ENCODE results near the gene SYPL2. TPM values are rescaled to one million over a fixed set of nuclear protein-coding genes. Genes with fewer than 3 reads are reported as not detected.

Gene SYPL2
- total RNA-seq (not detected), polyA plus RNA-seq (not detected)

DNA sequence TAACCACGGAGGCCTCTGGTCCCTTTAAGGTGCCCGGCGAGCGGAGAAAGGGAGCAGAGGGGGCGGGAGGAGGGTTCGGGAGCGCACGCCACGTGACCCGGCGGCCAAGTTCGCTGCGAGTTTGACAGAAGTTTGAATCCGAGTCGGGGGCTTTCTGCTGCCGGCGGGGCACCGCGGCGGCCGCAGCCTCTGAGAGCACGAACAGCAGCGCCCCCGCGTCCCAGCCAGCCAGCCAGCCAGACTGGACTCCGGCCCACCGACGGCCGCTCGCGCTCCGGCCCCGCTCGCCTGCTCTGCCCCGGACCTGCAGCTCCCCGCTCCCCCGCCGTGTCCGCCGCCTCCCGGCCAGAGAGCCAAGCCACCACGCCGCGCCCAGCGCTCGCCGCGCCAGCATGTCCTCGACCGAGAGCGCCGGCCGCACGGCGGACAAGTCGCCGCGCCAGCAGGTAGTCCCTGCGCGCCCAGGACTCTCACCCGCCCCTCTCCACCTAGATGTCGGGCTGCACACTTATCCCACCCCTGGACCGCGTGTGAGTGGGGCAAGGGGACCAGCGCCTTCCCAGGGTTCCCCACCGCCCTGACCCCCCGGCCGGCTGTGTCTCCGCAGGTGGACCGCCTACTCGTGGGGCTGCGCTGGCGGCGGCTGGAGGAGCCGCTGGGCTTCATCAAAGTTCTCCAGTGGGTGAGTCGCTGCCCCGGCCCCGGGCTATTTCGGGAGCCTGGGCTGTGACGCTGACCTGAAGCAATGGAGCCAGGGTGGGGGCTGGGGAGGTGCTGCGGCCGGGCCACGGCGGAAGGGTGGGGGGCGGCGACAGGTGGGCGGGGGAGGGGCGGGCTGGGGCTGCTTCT, at the start of gene SYPL2:
Gene SYPL2, plus strand, starts transcription at position 95 of the 849 bp plus-strand sequence. Its CDS starts 298 bp downstream, at position 393.
- H3K9me3 Mint-ChIP-seq: no peaks in the 10 kb centered on the region
- ChIA-PET POLR2A (ENCODE audit: partially characterized antibody) (no interaction called here), CTCF (ENCODE audit: partially characterized antibody) (no interaction called here)
- peaks cover 38 to 59% of the 10 kb centered on the region in 2 donors for H3K27me3 Mint-ChIP-seq
- peak within 1 kb of the TSS; percentile 67 to 86 (median 74) for H3K4me3 Mint-ChIP-seq
- Histone ChIP-seq H3K27ac (ENCODE audit: low read depth, low read length) (no peak within 1 kb of the TSS), H3K4me1 (ENCODE audit: insufficient read depth, low read length) (no peaks in the 10 kb centered on the region), H3K36me3 (ENCODE audit: insufficient read depth, low read length) (no peaks in the 10 kb centered on the region), H3K27me3 (ENCODE audit: insufficient read depth, low read length) (peaks cover 44% of the 10 kb centered on the region), H3K4me3 (ENCODE audit: low read length in 2 of 2) (peak within 1 kb of the TSS in 1 of 2 donors; percentile 46), H3K9me3 (ENCODE audit: control insufficient read depth in 1 of 2, low read length in 2 of 2) (no peaks in the 10 kb centered on the region)
- peak within 1 kb of the TSS in 1 of 7 donors; percentile 59 for H3K27ac Mint-ChIP-seq
- intact Hi-C loops (cut with micrococcal nuclease): no loop called here
- no peak for DNase-seq
- peaks cover 0 to 7% (median 2%) of the 10 kb centered on the region in 4 donors for H3K4me1 Mint-ChIP-seq
- H3K36me3 Mint-ChIP-seq: no peaks in the 10 kb centered on the region

DNA sequence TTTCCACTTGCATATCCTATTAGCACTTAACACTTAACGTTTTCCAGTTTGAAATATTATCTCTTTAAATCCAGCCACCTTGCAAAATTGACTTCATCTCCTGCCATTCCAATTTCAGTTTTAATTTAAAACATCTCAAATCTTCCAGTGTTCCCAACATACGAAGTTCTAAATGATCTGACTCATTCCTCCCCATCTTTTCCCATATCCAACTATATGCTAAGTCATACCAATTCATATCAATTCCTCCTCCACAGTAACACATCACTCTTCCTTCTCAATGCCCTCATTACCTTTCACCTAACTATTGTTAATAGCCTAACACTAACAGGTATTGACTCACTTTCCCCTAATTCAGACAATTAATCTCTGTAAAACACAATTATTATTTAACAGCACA, 42.8 kb upstream of the SYPL2 start:
- H3K4me1 Mint-ChIP-seq: peaks cover 24 to 52% (median 40%) of the 10 kb centered on the region in 4 donors
- H3K9me3 ChIP-seq (ENCODE audit: control insufficient read depth in 1 of 2, low read length in 2 of 2): no peaks in the 10 kb centered on the region
- ChIA-PET POLR2A (ENCODE audit: partially characterized antibody) (interaction anchor here (4.0 to 5.5 kb wide), 2 partner anchors 60 to 109 kb away, joined by 16 to 59 read pairs; partner anchors contain the start of gene ATXN7L2), CTCF (ENCODE audit: partially characterized antibody) (interaction anchor here (2.6 kb wide), 1 partner anchor 25 kb away, joined by 10 read pairs; the partner anchor contains the start of gene SORT1)
- H3K4me1 ChIP-seq (ENCODE audit: insufficient read depth, low read length): peaks cover 47% of the 10 kb centered on the region
- peak overlapping the region in 7 of 8 donors; percentile 23 to 99 (median 41) for H3K4me3 Mint-ChIP-seq
- DNase-seq: no peak
- H3K27me3 ChIP-seq (ENCODE audit: insufficient read depth, low read length): no peaks in the 10 kb centered on the region
- H3K27ac ChIP-seq (ENCODE audit: low read depth, low read length): peak overlapping the region; percentile 87
- H3K4me3 ChIP-seq (ENCODE audit: low read length in 2 of 2): no peak overlapping the region
- H3K27ac Mint-ChIP-seq: peak overlapping the region; percentile 74 to 99 (median 91)
- no peaks in the 10 kb centered on the region for H3K9me3 Mint-ChIP-seq
- no peaks in the 10 kb centered on the region for H3K27me3 Mint-ChIP-seq
- peaks cover 23 to 50% of the 10 kb centered on the region in 2 donors for H3K36me3 Mint-ChIP-seq
- H3K36me3 ChIP-seq (ENCODE audit: insufficient read depth, low read length): peaks cover 16% of the 10 kb centered on the region
- intact Hi-C loops (cut with micrococcal nuclease): no loop called here

DNA sequence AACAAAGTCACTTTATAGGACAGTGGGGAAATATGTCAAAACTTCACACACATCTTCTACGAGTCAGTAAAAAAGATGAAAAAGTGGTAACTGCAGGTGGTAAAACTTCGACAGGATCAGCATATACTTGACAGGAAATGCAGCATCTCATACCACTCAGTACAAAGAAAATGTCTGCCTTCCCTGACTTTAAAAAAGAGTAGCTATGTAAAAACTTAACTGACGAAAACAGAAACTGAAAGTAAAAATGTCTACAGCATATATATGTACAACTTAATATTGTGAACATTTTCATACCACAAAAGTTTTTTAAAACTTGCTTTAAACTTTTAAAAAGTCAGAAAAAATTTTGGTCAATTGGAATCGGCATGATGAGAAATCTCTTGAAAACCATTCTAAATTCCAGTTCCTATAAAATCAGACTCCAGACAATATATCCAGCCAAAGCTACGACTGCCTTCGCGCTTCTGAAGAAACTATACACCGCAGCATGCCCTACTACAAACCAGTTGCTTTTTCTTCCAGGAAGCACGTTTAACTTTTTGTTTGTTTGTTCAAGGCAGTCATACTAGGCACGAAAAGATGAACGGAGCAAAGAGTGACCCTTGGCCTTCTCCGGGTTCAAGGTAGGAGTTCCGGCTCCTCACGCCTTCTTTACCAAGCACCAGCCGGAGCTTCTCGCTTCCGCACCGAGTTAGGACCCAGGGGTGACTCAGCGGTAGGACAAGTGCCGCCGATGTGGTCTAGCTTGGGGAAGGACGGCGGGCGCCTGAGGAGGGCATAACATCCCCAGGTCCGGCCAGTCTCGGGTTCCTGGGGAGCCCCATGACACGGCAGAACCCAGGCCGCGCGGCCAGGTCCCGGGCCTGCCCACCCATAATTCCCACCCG, 40.7 kb upstream of the SYPL2 start:
- Histone ChIP-seq H3K4me1 (ENCODE audit: insufficient read depth, low read length) (peaks cover 44% of the 10 kb centered on the region), H3K27ac (ENCODE audit: low read depth, low read length) (peak overlapping the region; percentile 87), H3K4me3 (ENCODE audit: low read length in 2 of 2) (peak overlapping the region; percentile 96 to 98), H3K9me3 (ENCODE audit: control insufficient read depth in 1 of 2, low read length in 2 of 2) (no peaks in the 10 kb centered on the region), H3K27me3 (ENCODE audit: insufficient read depth, low read length) (no peaks in the 10 kb centered on the region), H3K36me3 (ENCODE audit: insufficient read depth, low read length) (peaks cover 6% of the 10 kb centered on the region)
- intact Hi-C loops (cut with micrococcal nuclease): loop anchor here (1.0 to 5.0 kb wide), 10 partner anchors 58 to 913 kb away; partner anchors contain the start of genes ATXN7L2, ELAPOR1, GNAI3 and PSRC1
- POLR2A ChIA-PET (ENCODE audit: partially characterized antibody): interaction anchor here (0.6 to 5.5 kb wide), 24 partner anchors 9 to 609 kb away, joined by 3 to 59 read pairs (median 5); partner anchors contain the start of genes AHCYL1, ATXN7L2, CYB561D1 and GNAI3
- Mint-ChIP-seq H3K4me1 (peaks cover 22 to 50% (median 38%) of the 10 kb centered on the region in 4 donors), H3K4me3 (peak overlapping the region; percentile 94 to 99 (median 98)), H3K36me3 (peaks cover 11 to 32% of the 10 kb centered on the region in 2 donors), H3K9me3 (no peaks in the 10 kb centered on the region), H3K27ac (peak overlapping the region; percentile 90 to 99 (median 98)), H3K27me3 (no peaks in the 10 kb centered on the region)
- DNase-seq: peak; percentile 65 to 82 (median 73)
- CTCF ChIA-PET (ENCODE audit: partially characterized antibody): interaction anchor here (1.0 to 2.6 kb wide), 6 partner anchors 27 to 106 kb away, joined by 3 to 13 read pairs (median 6); partner anchors contain the start of genes ATXN7L2, CYB561D1 and SORT1

DNA sequence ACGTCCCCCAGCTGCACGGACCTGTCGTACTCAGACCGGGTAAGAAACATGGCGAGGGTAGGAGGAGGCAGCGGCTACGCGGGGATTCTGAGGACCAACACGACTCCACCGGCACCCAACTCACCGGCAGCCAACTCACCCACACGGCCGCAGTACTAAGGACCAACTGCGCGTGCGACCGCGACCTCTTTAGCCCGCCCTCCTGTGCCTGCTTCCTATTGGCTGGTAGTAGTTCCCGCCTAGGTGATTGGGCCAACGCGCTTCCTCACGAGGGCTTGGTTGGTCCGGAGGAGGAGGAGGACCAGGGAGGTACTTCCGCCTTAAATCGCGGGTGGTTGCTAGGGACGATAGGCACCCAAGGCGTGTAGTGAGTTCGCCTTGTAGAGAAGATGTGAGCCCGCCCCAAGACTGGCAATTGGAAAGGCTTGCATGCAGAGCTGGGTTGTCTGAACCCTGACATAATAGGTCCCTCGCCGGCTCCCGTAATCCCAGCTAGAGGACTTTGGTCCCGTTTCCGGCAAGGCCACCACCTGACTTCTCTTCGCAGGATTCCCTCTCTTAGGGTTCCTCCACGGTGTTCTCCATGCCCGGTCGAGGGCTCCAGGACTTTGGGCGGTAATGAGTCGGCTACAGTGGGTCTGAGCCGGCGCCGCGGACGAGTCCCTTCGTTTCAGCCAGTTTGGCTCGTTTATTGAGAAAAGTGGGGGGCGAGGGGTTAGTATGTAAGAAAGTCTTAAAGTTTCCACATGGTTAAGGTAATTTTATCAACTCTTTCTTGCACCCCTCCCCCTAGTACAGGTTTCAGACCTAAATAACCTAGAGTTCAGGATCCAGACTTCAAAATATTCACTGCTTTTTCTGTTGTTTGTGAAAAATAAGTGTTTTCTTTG, 39.8 kb upstream of the SYPL2 start, which contains the start of gene PSMA5:
Gene PSMA5, minus strand, starts transcription at position 168 of the 890 bp plus-strand sequence. Its CDS starts 118 bp downstream, at position 50.
- H3K27me3 ChIP-seq (ENCODE audit: insufficient read depth, low read length): no peaks in the 10 kb centered on the region
- ChIA-PET POLR2A (ENCODE audit: partially characterized antibody) (interaction anchor here (0.7 to 5.5 kb wide), 18 partner anchors 10 to 351 kb away, joined by 3 to 59 read pairs (median 7); partner anchors contain the start of genes ATXN7L2, CYB561D1, GNAI3 and PSRC1), CTCF (ENCODE audit: partially characterized antibody) (interaction anchor here (1.0 to 2.3 kb wide), 9 partner anchors 52 to 149 kb away, joined by 3 to 13 read pairs (median 4); partner anchors contain the start of genes ATXN7L2 and CYB561D1)
- intact Hi-C loops (cut with micrococcal nuclease): loop anchor here (1.0 to 5.0 kb wide), 10 partner anchors 57 to 912 kb away; partner anchors contain the start of genes ATXN7L2, ELAPOR1, GNAI3 and PSRC1
- Mint-ChIP-seq H3K4me3 (peak within 1 kb of the TSS; percentile 94 to 99 (median 98)), H3K9me3 (no peaks in the 10 kb centered on the region), H3K27ac (peak within 1 kb of the TSS; percentile 90 to 99 (median 98)), H3K4me1 (peaks cover 22 to 50% (median 37%) of the 10 kb centered on the region in 4 donors), H3K27me3 (no peaks in the 10 kb centered on the region), H3K36me3 (peaks cover 11 to 23% of the 10 kb centered on the region in 2 donors)
- peak within 1 kb of the TSS; percentile 87 for H3K27ac ChIP-seq (ENCODE audit: low read depth, low read length)
- H3K4me3 ChIP-seq (ENCODE audit: low read length in 2 of 2): peak within 1 kb of the TSS; percentile 96 to 98
- H3K4me1 ChIP-seq (ENCODE audit: insufficient read depth, low read length): peaks cover 44% of the 10 kb centered on the region
- no peaks in the 10 kb centered on the region for H3K9me3 ChIP-seq (ENCODE audit: control insufficient read depth in 1 of 2, low read length in 2 of 2)
- H3K36me3 ChIP-seq (ENCODE audit: insufficient read depth, low read length): no peaks in the 10 kb centered on the region
- DNase-seq: peak; percentile 93 to 99 (median 96)

DNA sequence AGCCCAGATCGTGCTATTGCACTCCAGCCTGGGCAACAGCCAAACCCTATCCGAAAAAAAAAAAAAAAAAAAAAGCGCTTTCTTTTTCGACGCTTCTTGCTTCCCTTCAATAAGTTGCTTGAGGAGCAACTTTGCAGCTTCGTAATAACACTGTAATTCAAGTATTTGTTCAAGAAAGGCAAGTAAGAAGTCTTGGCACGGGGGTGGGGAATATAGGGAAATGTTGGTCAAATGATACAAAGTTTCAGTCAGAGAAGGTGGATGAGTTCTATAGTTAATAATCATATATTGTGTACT, 39.2 kb upstream of the SYPL2 start:
- DNase-seq: no peak
- Mint-ChIP-seq H3K4me3 (peak overlapping the region; percentile 94 to 99 (median 98)), H3K4me1 (peaks cover 19 to 47% (median 33%) of the 10 kb centered on the region in 4 donors), H3K36me3 (peaks cover 8 to 21% of the 10 kb centered on the region in 2 donors), H3K27ac (peak overlapping the region; percentile 65 to 99 (median 98)), H3K27me3 (no peaks in the 10 kb centered on the region), H3K9me3 (no peaks in the 10 kb centered on the region)
- ChIA-PET POLR2A (ENCODE audit: partially characterized antibody) (interaction anchor here (1.1 to 5.5 kb wide), 11 partner anchors 10 to 213 kb away, joined by 3 to 59 read pairs (median 12); partner anchors contain the start of genes ATXN7L2, CYB561D1, GNAI3 and PSRC1), CTCF (ENCODE audit: partially characterized antibody) (interaction anchor here (1.1 to 2.2 kb wide), 7 partner anchors 51 to 558 kb away, joined by 3 to 12 read pairs (median 4); partner anchors contain the start of genes AHCYL1 and ATXN7L2)
- peaks cover 40% of the 10 kb centered on the region for H3K4me1 ChIP-seq (ENCODE audit: insufficient read depth, low read length)
- no peaks in the 10 kb centered on the region for H3K27me3 ChIP-seq (ENCODE audit: insufficient read depth, low read length)
- H3K4me3 ChIP-seq (ENCODE audit: low read length in 2 of 2): peak overlapping the region; percentile 88 to 96
- H3K27ac ChIP-seq (ENCODE audit: low read depth, low read length): peak overlapping the region; percentile 87
- no peaks in the 10 kb centered on the region for H3K36me3 ChIP-seq (ENCODE audit: insufficient read depth, low read length)
- intact Hi-C loops (cut with micrococcal nuclease): loop anchor here (2.0 to 5.0 kb wide), 5 partner anchors 194 to 912 kb away; partner anchors contain the start of genes ELAPOR1, RBM15, STRIP1 and STXBP3
- no peaks in the 10 kb centered on the region for H3K9me3 ChIP-seq (ENCODE audit: control insufficient read depth in 1 of 2, low read length in 2 of 2)

DNA sequence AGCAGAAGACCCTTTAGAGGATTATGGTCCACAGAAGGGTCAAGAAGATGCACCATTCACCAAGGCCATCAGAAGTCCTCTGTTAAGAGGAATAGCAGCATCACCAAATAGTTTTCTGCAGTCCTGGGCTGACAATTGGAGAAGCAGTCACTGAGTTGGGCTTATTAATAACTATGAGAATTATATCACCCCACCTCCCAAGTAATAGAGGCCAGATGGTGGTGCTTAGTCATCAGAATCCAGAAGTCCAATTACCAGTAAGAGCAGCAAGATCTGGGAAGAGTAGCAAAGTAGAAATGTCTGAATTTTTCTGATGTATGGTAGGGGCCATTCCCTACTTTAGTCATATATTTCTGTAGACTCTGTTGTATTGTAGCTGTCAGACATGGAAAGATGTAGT, 34.0 kb upstream of the SYPL2 start:
- ChIA-PET CTCF (ENCODE audit: partially characterized antibody) (no interaction called here), POLR2A (ENCODE audit: partially characterized antibody) (no interaction called here)
- H3K36me3 Mint-ChIP-seq: no peaks in the 10 kb centered on the region
- peaks cover 1 to 4% (median 2%) of the 10 kb centered on the region in 4 donors for H3K4me1 Mint-ChIP-seq
- intact Hi-C loops (cut with micrococcal nuclease): no loop called here
- Histone ChIP-seq H3K36me3 (ENCODE audit: insufficient read depth, low read length) (no peaks in the 10 kb centered on the region), H3K27ac (ENCODE audit: low read depth, low read length) (no peak overlapping the region), H3K9me3 (ENCODE audit: control insufficient read depth in 1 of 2, low read length in 2 of 2) (no peaks in the 10 kb centered on the region), H3K4me1 (ENCODE audit: insufficient read depth, low read length) (peaks cover 2% of the 10 kb centered on the region), H3K27me3 (ENCODE audit: insufficient read depth, low read length) (no peaks in the 10 kb centered on the region), H3K4me3 (ENCODE audit: low read length in 2 of 2) (no peak overlapping the region)
- H3K27ac Mint-ChIP-seq: no peak overlapping the region
- H3K4me3 Mint-ChIP-seq: no peak overlapping the region
- H3K27me3 Mint-ChIP-seq: peaks cover 6 to 12% of the 10 kb centered on the region in 2 donors
- peaks cover 0 to 4% (median 0%) of the 10 kb centered on the region in 8 donors for H3K9me3 Mint-ChIP-seq
- DNase-seq: no peak
